WTC11 (cell line): ENCODE data around the gene ARL10. TPM values are rescaled to one million over a fixed set of nuclear protein-coding genes. Genes with fewer than 3 reads are reported as not detected.

ENCODE experiments used
- ATAC-seq: fragments of 200-7000 bp; cut with Tn5 transposase; 2 replicates; pipeline ENCODE4 v1.10.0; 2021; ENCODE audit warnings: mild to moderate bottlenecking, moderate library complexity
- CTCF ChIA-PET: fragments of 300-600 bp; sonication (Branson Sonifier 250); formaldehyde crosslinking; loops from one replicate; lab custom pipeline; 2021; ENCODE audit warnings: antibody characterized with exemption; lab: Charles Lee
- POLR2A ChIA-PET: fragments of 350-600 bp; sonication (Branson Sonifier 250); formaldehyde crosslinking; loops from one replicate; lab custom pipeline; 2021; ENCODE audit warnings: antibody characterized with exemption; lab: Charles Lee
- DNase-seq: peaks from one replicate; pipeline ENCODE4 v3.0.0; 2021; ENCODE audit warnings: low spot score
- H3K27ac Mint-ChIP-seq: 2 replicates; pipeline ENCODE4 v1.8.0; 2021; ENCODE audit warnings: mixed read lengths
- H3K27me3 Mint-ChIP-seq: 2 replicates; pipeline ENCODE4 v1.8.0; 2021; ENCODE audit warnings: low read depth, mild to moderate bottlenecking, moderate library complexity, mixed read lengths
- H3K36me3 Mint-ChIP-seq: 2 replicates; pipeline ENCODE4 v1.8.0; 2021; ENCODE audit warnings: mixed read lengths
- H3K4me1 Mint-ChIP-seq: 2 replicates; pipeline ENCODE4 v1.8.0; 2022; ENCODE audit warnings: mixed read lengths
- H3K4me3 Mint-ChIP-seq: 2 replicates; pipeline ENCODE4 v1.8.0; 2021; ENCODE audit warnings: mild to moderate bottlenecking, moderate library complexity, mixed read lengths
- H3K9me3 Mint-ChIP-seq: 2 replicates; pipeline ENCODE4 v1.8.0; 2021; ENCODE audit warnings: mixed read lengths
- ERG ChIP-seq: fragments of 250-450 bp; sonication (Bioruptor Pico); IDR thresholded peaks from 2 replicates; pipeline ENCODE4 v1.8.0; 2021; ENCODE audit warnings: mild to moderate bottlenecking
- ETV6 ChIP-seq: sonication (generic); formaldehyde crosslinking; IDR thresholded peaks from 2 replicates; pipeline ENCODE4 v1.8.1; 2022; ENCODE audit warnings: mild to moderate bottlenecking, missing genetic modification reagents
- FOXJ3 ChIP-seq: sonication (generic); formaldehyde crosslinking; IDR thresholded peaks from 2 replicates; pipeline ENCODE4 v1.9.0; 2021; ENCODE audit warnings: missing genetic modification reagents, mild to moderate bottlenecking, borderline replicate concordance
- FOXK1 ChIP-seq: sonication (generic); formaldehyde crosslinking; IDR thresholded peaks from 2 replicates; pipeline ENCODE4 v1.8.0; 2022; ENCODE audit warnings: mild to moderate bottlenecking, moderate library complexity, missing genetic modification reagents
- HMGA2 ChIP-seq: fragments of 250-450 bp; sonication (Bioruptor Pico); IDR thresholded peaks from 2 replicates; pipeline ENCODE4 v1.4.0; 2021; ENCODE audit warnings: mild to moderate bottlenecking, moderate library complexity
- IRF2 ChIP-seq: sonication (generic); formaldehyde crosslinking; IDR thresholded peaks from 2 replicates; pipeline ENCODE4 v1.8.0; 2022; ENCODE audit warnings: low read depth, missing genetic modification reagents, borderline replicate concordance
- NFE2L1 ChIP-seq: sonication (generic); formaldehyde crosslinking; IDR thresholded peaks from 2 replicates; pipeline ENCODE4 v1.8.1; 2023; ENCODE audit warnings: missing genetic modification reagents
- NFYB ChIP-seq: sonication (generic); formaldehyde crosslinking; conservative IDR thresholded peaks from 2 replicates; pipeline ENCODE4 v1.8.0; 2022; ENCODE audit warnings: low read depth, missing genetic modification reagents
- NR1H2 ChIP-seq: sonication (generic); formaldehyde crosslinking; IDR thresholded peaks from 2 replicates; pipeline ENCODE4 v1.9.0; 2021; ENCODE audit warnings: mild to moderate bottlenecking, moderate library complexity, missing genetic modification reagents
- OVOL2 ChIP-seq: fragments of 250-450 bp; sonication (Bioruptor Pico); IDR thresholded peaks from 2 replicates; pipeline ENCODE4 v1.9.0; 2021; ENCODE audit warnings: mild to moderate bottlenecking, borderline replicate concordance
- SMAD4 ChIP-seq: sonication (generic); formaldehyde crosslinking; IDR thresholded peaks from 2 replicates; pipeline ENCODE4 v1.8.0; 2022; ENCODE audit warnings: mild to moderate bottlenecking, missing genetic modification reagents
- SP1 ChIP-seq: sonication (generic); formaldehyde crosslinking; conservative IDR thresholded peaks from 2 replicates; pipeline ENCODE4 v1.8.1; 2022; ENCODE audit warnings: missing genetic modification reagents
- TEAD1 ChIP-seq: sonication (generic); formaldehyde crosslinking; IDR thresholded peaks from 2 replicates; pipeline ENCODE4 v1.8.0; 2022; ENCODE audit warnings: mild to moderate bottlenecking, missing genetic modification reagents
- TEAD4 ChIP-seq: sonication (generic); formaldehyde crosslinking; IDR thresholded peaks from 2 replicates; pipeline ENCODE4 v1.8.0; 2022; ENCODE audit warnings: mild to moderate bottlenecking, missing genetic modification reagents
- ZBTB43 ChIP-seq: sonication (generic); formaldehyde crosslinking; IDR thresholded peaks from 2 replicates; pipeline ENCODE4 v1.8.1; 2023; ENCODE audit warnings: mild to moderate bottlenecking, missing genetic modification reagents
- ZNF317 ChIP-seq: sonication (generic); formaldehyde crosslinking; IDR thresholded peaks from 2 replicates; pipeline ENCODE4 v1.8.1; 2023; ENCODE audit warnings: low read depth, mild to moderate bottlenecking, moderate library complexity, missing genetic modification reagents, borderline replicate concordance
- ZNF532 ChIP-seq: fragments of 250-450 bp; sonication (Bioruptor Pico); IDR thresholded peaks from 2 replicates; pipeline ENCODE4 v1.9.0; 2021; ENCODE audit warnings: mild to moderate bottlenecking, borderline replicate concordance
- total RNA-seq: library from RNA; stranded (reverse); gene quantifications from 3 replicates; pipeline ENCODE4 v1.2.3, GENCODE V29; 2021
- TF ChIP-seq, protein P1 (sequence below): sonication (generic); formaldehyde crosslinking; IDR thresholded peaks from 2 replicates; pipeline ENCODE4 v1.8.1; 2023; ENCODE audit warnings: mild to moderate bottlenecking, missing genetic modification reagents
- TF ChIP-seq, protein P2 (sequence below): fragments of 250-450 bp; sonication (Bioruptor Pico); IDR thresholded peaks from 2 replicates; pipeline ENCODE4 v1.9.0; 2021; ENCODE audit warnings: moderate library complexity, mild to moderate bottlenecking, inconsistent platforms, borderline replicate concordance
- TF ChIP-seq, protein P3 (sequence below): sonication (generic); formaldehyde crosslinking; IDR thresholded peaks from 2 replicates; pipeline ENCODE4 v1.8.0; 2022; ENCODE audit warnings: mild to moderate bottlenecking, missing genetic modification reagents

ARL10 gene
- total RNA-seq, 1 experiment from 2014 or later, result 6.8 TPM

DNA sequence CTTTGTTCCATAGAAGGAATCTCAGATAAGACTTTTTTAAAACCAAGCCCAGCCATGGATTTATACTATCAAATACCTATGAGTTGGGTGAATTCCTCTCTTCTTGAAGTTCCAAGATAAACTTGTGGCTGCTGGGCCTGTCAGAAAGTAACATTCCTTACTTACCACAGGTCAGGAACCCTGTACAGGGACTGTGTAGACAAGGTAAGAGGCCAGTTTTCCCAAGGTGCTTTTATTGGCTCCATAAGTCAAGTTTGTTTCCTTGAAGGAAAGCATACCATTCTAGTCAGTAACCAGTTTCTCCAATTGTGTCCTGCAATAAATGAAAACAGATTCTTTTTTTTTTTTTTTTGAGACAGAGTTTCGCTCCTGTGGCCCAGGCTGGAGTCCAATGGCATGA lies 59.9 kb downstream of the ARL10 start (continued):
- TF ChIP-seq, protein P1, sequence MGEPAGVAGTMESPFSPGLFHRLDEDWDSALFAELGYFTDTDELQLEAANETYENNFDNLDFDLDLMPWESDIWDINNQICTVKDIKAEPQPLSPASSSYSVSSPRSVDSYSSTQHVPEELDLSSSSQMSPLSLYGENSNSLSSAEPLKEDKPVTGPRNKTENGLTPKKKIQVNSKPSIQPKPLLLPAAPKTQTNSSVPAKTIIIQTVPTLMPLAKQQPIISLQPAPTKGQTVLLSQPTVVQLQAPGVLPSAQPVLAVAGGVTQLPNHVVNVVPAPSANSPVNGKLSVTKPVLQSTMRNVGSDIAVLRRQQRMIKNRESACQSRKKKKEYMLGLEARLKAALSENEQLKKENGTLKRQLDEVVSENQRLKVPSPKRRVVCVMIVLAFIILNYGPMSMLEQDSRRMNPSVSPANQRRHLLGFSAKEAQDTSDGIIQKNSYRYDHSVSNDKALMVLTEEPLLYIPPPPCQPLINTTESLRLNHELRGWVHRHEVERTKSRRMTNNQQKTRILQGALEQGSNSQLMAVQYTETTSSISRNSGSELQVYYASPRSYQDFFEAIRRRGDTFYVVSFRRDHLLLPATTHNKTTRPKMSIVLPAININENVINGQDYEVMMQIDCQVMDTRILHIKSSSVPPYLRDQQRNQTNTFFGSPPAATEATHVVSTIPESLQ (CRISPR knock-in tag), result no peak
- TF ChIP-seq ERG (no peak), SP1 (CRISPR knock-in tag) (no peak), TEAD4 (no peak), NR1H2 (CRISPR knock-in tag) (no peak), HMGA2 (CRISPR knock-in tag) (no peak), ZNF532 (CRISPR knock-in tag) (no peak), IRF2 (CRISPR knock-in tag) (no peak), SMAD4 (CRISPR knock-in tag) (no peak)
- TF ChIP-seq, protein P2, sequence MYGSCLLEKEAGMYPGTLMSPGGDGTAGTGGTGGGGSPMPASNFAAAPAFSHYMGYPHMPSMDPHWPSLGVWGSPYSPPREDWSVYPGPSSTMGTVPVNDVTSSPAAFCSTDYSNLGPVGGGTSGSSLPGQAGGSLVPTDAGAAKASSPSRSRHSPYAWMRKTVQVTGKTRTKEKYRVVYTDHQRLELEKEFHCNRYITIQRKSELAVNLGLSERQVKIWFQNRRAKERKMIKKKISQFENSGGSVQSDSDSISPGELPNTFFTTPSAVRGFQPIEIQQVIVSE (CRISPR knock-in tag), result no peak
- TF ChIP-seq, all 79 proteins: peak for 0

GRCh38 chr5:176425791-176426190 lies 60.5 kb downstream of the ARL10 start:
- peaks cover 22% of the 10 kb centered on the region for H3K36me3 Mint-ChIP-seq
- ATAC-seq, result no peak
- no peak overlapping the region for H3K27ac Mint-ChIP-seq
- no peak overlapping the region for H3K4me3 Mint-ChIP-seq
- TF ChIP-seq FOXK1 (no peak), ZBTB43 (no peak), ZNF317 (no peak), TEAD1 (CRISPR knock-in tag) (no peak), IRF2 (CRISPR knock-in tag) (no peak), NFYB (no peak), NFE2L1 (no peak), OVOL2 (CRISPR knock-in tag) (no peak), ETV6 (CRISPR knock-in tag) (no peak), ZNF532 (CRISPR knock-in tag) (no peak), FOXJ3 (no peak)
- TF ChIP-seq, protein P3, sequence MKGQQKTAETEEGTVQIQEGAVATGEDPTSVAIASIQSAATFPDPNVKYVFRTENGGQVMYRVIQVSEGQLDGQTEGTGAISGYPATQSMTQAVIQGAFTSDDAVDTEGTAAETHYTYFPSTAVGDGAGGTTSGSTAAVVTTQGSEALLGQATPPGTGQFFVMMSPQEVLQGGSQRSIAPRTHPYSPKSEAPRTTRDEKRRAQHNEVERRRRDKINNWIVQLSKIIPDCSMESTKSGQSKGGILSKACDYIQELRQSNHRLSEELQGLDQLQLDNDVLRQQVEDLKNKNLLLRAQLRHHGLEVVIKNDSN (CRISPR knock-in tag), result no peak
- TF ChIP-seq, all 79 proteins: peak for 0
- H3K9me3 Mint-ChIP-seq, result peaks cover 50% of the 10 kb centered on the region
- ChIA-PET CTCF (no interaction called here), POLR2A (no interaction called here)
- H3K4me1 Mint-ChIP-seq, result no peaks in the 10 kb centered on the region
- peaks cover 29% of the 10 kb centered on the region for H3K27me3 Mint-ChIP-seq
- DNase-seq, result no peak
